SH-SY5Y (cell line): ENCODE measurements around the gene PKNOX2.

Experiments used
- GATA2 ChIP-seq: IDR thresholded peaks from 2 replicates; pipeline ENCODE4 v1.6.1; 2011; ENCODE audit warnings: mild to moderate bottlenecking, low read depth, low read length
- GATA3 ChIP-seq: IDR thresholded peaks from 2 replicates; pipeline ENCODE4 v1.6.1; 2011; ENCODE audit warnings: low read depth, mild to moderate bottlenecking, low read length, moderate library complexity

The PKNOX2 gene

DNA sequence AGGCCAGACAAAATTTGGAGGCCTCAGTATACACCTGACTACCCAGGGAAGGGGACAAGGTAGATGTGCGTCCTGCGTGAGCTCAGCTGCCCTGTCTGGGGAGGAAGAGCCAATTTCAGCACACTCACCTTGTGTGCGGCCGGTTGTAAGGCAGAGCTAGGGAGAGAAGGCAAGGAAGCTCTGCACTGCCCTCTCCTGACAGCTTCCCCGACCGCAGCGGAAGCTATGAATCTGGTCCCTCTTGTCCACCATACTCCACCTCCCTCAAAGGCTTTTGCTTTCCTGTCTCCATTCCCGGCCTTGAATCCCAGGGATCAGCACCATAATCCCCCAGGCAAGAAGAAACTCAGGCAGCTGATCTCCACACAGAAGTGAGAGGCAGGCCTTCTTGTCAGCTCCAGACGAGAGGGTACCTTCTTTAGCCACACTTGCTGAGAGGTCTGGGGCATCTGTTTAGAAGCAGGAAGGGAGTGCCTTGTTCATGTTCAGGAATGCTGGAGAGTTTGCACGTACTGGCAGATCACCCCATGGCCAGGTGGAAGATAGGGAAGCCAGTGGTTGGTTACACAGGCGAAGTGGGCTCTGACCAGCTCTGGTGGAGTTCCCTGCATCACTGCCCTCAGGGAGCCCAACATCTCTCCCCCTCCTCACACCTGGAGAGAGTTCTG, 269.0 kb downstream of the PKNOX2 start:
- TF ChIP-seq GATA3 (no peak), GATA2 (no peak)

DNA sequence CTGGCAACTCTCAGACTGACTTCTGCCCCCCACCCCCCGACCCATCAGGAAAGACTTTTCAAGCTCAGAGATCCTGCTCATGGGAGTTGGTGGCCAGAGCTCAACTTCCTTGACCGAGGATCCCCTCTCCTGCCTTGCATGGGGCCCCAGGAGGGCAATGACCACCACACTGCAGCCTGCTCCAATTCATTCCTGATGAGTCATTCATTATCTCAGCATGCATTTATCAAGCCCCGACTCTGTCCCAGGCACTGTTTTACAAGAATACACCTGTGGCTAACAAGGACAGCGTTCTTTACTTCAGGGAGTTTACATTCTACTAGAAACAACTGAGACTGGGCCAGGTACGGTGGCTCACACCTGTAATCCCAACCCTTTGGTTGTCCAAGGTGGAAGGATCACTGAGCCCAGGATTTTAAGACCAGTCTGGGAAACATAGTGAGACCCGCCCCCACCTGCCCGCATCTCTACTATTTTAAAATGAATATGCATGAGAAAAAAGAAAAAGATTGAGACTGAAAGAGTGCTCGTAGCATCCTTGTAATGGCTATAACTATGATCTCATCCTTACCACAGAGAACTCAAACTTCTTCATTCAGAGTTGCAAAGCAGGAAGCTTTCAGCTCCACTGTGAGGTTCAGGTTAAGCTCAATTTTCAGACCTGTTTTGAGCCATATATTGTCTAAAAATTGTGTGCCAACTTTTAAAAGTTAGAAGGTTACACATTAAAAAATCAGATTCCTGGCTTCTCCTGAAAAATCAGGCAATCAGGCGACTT, 271.1 kb downstream of the PKNOX2 start:
- TF ChIP-seq GATA2 (no peak), GATA3 (no peak)

DNA sequence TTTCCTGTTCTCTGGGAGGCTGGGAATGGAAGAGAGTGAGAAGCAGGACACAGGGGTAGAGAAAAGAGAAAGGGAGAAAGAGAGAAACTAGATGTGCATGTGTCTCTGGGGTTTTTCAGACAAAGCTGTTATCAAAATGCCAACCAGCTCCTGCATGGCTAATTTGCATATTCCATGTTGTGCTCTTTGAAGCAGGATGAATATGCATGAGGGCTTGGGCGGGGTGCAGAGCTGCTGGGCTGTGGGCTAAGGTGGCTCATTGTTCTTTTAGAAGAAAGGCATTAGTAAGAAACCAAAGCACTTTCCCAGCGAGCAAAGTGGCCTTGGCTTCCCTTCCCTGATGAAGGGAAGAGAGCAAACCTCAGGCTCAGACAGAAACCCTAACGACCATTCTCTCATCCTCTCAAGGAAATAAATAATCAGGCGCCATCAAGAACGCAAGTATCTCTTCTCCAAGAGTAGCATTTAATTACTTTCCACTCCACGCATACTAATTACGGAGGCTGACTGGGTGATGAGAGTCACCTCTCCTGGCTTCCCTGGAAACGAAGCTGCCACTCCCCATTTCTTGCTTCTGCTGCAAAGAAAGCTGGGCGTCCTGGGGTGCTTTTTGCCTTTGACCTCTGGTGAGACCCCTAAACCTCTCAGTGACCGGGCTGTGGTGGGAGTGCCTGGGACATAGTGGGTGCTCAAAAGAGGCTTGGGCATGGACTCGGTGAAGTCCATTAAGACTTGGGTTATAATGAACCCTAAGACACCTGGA, 277.3 kb downstream of the PKNOX2 start:
- no peak for TF ChIP-seq GATA3
- TF ChIP-seq GATA2: no peak

DNA sequence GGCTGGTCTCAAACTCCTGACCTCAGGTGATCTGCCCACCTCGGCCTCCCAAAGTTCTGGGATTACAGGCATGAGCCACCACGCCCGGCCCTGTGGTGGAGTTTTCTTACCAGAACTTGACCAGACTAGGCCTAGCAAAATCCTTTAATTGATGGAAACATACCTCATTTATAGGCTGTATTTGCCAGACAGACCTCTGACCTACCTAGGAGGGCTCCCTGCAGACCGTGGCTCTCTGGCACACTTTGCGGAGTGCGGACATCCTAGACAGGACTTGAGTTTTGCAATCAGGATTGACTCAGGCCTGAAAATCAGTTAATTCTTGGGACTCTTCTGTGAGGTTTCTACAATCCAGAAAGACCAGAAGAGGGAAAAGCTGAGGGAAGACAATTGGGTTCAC, 278.4 kb downstream of the PKNOX2 start:
- TF ChIP-seq GATA2: no peak
- no peak for TF ChIP-seq GATA3

DNA sequence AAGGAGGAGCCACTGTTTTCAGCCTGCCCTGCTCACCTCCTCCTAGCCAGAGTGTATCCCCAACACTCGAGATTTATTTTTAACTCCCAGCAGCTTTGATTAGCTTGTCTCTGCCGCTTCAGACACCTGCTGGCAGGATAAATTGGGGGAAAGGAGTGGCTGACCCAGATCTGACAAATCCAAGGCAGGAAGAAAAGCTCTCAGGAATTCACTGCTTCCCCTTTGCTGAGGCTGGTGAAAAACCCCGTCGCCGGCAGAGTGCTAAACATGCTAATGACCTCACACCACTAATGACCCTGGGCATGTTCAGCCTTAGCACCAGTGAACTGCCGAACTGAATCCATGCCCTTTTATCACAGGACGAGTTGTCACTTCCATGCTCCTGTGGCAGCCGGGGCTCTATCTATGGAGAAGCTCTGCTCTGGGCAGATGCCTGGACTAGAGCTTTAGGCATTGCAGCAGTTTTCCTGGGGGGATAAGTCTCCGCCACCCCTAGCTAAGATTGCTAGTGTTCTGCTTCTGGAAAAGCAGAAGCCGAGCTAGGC, 279.3 kb downstream of the PKNOX2 start:
- TF ChIP-seq GATA3: no peak
- no peak for TF ChIP-seq GATA2

- TF ChIP-seq GATA2: no peak
- TF ChIP-seq GATA3: no peak
These were observed 281.2 kb downstream of the PKNOX2 start for GRCh38 chr11:125445731-125446130.

- no peak for TF ChIP-seq GATA2
These were observed 281.7 kb downstream of the PKNOX2 start for GRCh38 chr11:125446279-125446678.

GRCh38 chr11:125447721-125448120, 283.2 kb downstream of the PKNOX2 start:
- TF ChIP-seq GATA3 (no peak), GATA2 (no peak)

GRCh38 chr11:125448136-125448535, 283.6 kb downstream of the PKNOX2 start:
- no peak for TF ChIP-seq GATA3
- no peak for TF ChIP-seq GATA2

GRCh38 chr11:125449565-125449964, 285.0 kb downstream of the PKNOX2 start:
- TF ChIP-seq GATA2 (no peak), GATA3 (no peak)

DNA sequence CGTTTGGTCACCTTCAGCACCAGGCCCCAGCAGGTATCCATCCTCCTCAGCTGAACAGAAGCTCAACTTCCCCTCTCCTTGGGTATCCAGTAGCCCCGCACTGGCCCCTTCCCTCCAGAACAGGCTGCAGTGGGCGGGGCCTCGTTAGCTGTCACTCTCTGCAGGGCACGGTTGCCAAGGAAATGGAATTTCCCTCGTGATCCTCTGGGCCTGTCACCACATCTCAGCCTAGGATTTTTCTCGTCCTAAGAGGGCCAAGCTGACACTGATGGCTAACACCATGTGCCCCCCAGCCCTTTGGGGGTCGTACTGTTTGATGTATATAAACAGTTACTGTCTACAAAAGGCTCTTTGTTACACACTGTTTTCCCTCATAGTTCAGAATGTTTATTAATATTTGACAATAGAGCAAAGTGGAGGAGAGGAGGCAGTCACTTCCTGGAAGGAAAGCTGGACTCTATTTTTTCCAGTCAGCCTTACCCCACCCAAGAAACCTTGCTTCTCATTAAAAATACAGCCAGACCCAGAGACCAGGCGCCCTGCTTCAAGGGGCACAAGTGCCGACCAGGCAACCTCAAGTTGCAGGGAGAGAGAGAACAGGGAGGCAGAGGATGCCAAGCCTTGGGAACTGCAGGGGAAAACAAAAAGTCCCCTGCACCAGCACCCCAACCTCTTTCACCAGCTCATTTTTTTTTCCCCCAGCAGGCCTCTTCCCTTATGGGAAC, 287.0 kb downstream of the PKNOX2 start:
- TF ChIP-seq GATA2 (no peak), GATA3 (no peak)

- TF ChIP-seq GATA3: no peak
- no peak for TF ChIP-seq GATA2
These were observed 287.5 kb downstream of the PKNOX2 start for GRCh38 chr11:125452125-125452470.

DNA sequence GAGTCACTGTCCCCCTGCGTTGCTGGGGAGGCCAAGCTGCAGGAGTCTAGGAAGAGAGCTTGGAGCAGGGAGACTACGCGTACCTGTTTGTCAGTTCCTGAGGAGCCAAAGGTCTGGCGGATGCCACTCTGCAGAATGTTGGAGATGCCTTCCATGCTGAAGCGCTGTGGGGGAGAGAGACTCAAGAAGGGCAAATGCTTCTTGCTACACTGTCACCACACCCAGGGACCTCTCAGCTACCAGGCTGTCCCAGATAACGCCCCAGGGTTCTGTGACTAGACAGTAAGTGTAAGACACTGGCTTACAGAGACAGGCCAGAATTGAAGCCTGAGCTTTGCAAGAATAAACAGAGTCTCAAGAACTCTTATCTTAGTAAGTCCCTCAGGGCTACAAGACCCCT, 289.5 kb downstream of the PKNOX2 start:
- TF ChIP-seq GATA3: no peak
- TF ChIP-seq GATA2: no peak

- no peak for TF ChIP-seq GATA3
- TF ChIP-seq GATA2: no peak
These were observed 291.3 kb downstream of the PKNOX2 start for GRCh38 chr11:125455851-125456250.

- TF ChIP-seq GATA3: no peak
- no peak for TF ChIP-seq GATA2
These were observed 293.3 kb downstream of the PKNOX2 start for GRCh38 chr11:125457814-125458343.
